Activated CD4-positive, CD25-positive, alpha-beta regulatory T cell (primary cell): ENCODE measurements around the gene SLC38A2.

Source experiments
- DNase-seq, 4 experiments: peaks; one replicate each; lab custom pipeline; 2025; lab: John Stamatoyannopoulos, UW

The SLC38A2 gene

GRCh38 chr12:46391630-46392029 is 19.1 kb upstream of the SLC38A2 start:
- no peak for DNase-seq

- no peak for DNase-seq
These were observed 18.3 kb upstream of the SLC38A2 start for GRCh38 chr12:46390881-46391280.

- no peak for DNase-seq
These were observed 17.7 kb upstream of the SLC38A2 start for GRCh38 chr12:46390304-46390703.

- DNase-seq: no peak
These were observed 16.6 kb upstream of the SLC38A2 start for GRCh38 chr12:46389031-46389616.

GRCh38 chr12:46388427-46389021 is 16.0 kb upstream of the SLC38A2 start:
- no peak for DNase-seq

GRCh38 chr12:46387670-46388069 is 15.1 kb upstream of the SLC38A2 start:
- no peak for DNase-seq

GRCh38 chr12:46386877-46387629 is 14.5 kb upstream of the SLC38A2 start:
- no peak for DNase-seq

- no peak for DNase-seq
These were observed 13.8 kb upstream of the SLC38A2 start for GRCh38 chr12:46386360-46386867.

- no peak for DNase-seq
These were observed 12.9 kb upstream of the SLC38A2 start for GRCh38 chr12:46385438-46385837.

- no peak for DNase-seq
These were observed 12.1 kb upstream of the SLC38A2 start for GRCh38 chr12:46384451-46385309.

- DNase-seq: peak; percentile 15 to 52 (median 29)
These were observed 11.3 kb upstream of the SLC38A2 start for GRCh38 chr12:46383654-46384450.

GRCh38 chr12:46382964-46383653 is 10.5 kb upstream of the SLC38A2 start:
- peak; percentile 74 to 82 (median 78) for DNase-seq

GRCh38 chr12:46382408-46382963 is 9.9 kb upstream of the SLC38A2 start:
- DNase-seq: no peak

GRCh38 chr12:46380881-46381280 is 8.3 kb upstream of the SLC38A2 start:
- no peak for DNase-seq

GRCh38 chr12:46380022-46380796 is 7.6 kb upstream of the SLC38A2 start:
- DNase-seq: no peak

GRCh38 chr12:46379352-46379751 is 6.8 kb upstream of the SLC38A2 start:
- no peak for DNase-seq

GRCh38 chr12:46378530-46378929 is 6.0 kb upstream of the SLC38A2 start:
- DNase-seq: no peak

- DNase-seq: no peak
These were observed 5.1 kb upstream of the SLC38A2 start for GRCh38 chr12:46377678-46378077.

- no peak for DNase-seq
These were observed 4.0 kb upstream of the SLC38A2 start for GRCh38 chr12:46376579-46376978.

- no peak for DNase-seq
These were observed 2.1 kb upstream of the SLC38A2 start for GRCh38 chr12:46374711-46375110.
